B cell (primary cell): ENCODE data around the gene NPFFR2.

Experiments
- EZH2 ChIP-seq: IDR thresholded peaks from 2 replicates; pipeline ENCODE4 v1.6.1; 2012; ENCODE audit warnings: borderline replicate concordance, low read depth, mild to moderate bottlenecking, moderate library complexity, low read length; ENCODE audit not compliant: insufficient read depth, poor library complexity, severe bottlenecking
- TF ChIP-seq, protein P1 (sequence below): fragments of 200-600 bp; IDR thresholded peaks from one replicate; pipeline ENCODE4 v1.8.0; 2022; ENCODE audit warnings: antibody characterized with exemption, mild to moderate bottlenecking

DNA sequence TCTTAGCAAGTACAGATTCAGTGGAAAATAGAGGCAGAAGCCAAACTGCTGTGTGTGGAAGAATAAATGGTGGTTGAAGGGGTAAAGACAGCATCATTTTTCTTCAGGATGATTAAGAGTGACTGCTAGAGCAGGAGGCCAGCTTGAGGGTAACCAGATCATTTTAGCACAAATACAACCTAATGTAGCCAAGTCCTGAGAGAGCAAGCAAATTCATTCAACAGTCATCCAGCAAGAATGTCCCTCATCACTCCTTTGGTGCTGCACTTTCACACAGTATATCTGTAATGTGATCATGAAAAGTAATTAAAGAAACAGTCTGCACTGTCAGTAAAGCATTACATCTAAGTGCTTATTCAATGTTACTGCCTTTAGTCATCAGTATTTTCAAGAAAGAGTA, 44.8 kb downstream of the NPFFR2 start:
- no peak for TF ChIP-seq EZH2
- TF ChIP-seq, protein P1, sequence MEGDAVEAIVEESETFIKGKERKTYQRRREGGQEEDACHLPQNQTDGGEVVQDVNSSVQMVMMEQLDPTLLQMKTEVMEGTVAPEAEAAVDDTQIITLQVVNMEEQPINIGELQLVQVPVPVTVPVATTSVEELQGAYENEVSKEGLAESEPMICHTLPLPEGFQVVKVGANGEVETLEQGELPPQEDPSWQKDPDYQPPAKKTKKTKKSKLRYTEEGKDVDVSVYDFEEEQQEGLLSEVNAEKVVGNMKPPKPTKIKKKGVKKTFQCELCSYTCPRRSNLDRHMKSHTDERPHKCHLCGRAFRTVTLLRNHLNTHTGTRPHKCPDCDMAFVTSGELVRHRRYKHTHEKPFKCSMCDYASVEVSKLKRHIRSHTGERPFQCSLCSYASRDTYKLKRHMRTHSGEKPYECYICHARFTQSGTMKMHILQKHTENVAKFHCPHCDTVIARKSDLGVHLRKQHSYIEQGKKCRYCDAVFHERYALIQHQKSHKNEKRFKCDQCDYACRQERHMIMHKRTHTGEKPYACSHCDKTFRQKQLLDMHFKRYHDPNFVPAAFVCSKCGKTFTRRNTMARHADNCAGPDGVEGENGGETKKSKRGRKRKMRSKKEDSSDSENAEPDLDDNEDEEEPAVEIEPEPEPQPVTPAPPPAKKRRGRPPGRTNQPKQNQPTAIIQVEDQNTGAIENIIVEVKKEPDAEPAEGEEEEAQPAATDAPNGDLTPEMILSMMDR = no peak
